ENCODE data around the gene CFAP58.

CFAP58 gene

GRCh38 chr10:104353325-104354048 is at the start of gene CFAP58:
CFAP58 (plus strand) TSS chr10:104353833; CDS start chr10:104353898, 65 bp downstream.
- DNase-seq, result peak; percentile 83

- no peak for DNase-seq
Measured at GRCh38 chr10:104304356-104304745, 49.3 kb upstream of the CFAP58 start.

GRCh38 chr10:104304927-104305326 is 48.7 kb upstream of the CFAP58 start:
- no peak for DNase-seq

GRCh38 chr10:104306897-104307296 is 46.7 kb upstream of the CFAP58 start:
- DNase-seq, result no peak

GRCh38 chr10:104307576-104308438 is 45.8 kb upstream of the CFAP58 start:
- no peak for DNase-seq

- no peak for DNase-seq
Measured at GRCh38 chr10:104308439-104308903, 45.2 kb upstream of the CFAP58 start.

- no peak for DNase-seq
Measured at GRCh38 chr10:104309980-104310978, 43.4 kb upstream of the CFAP58 start.

- no peak for DNase-seq
Measured at GRCh38 chr10:104311184-104311720, 42.4 kb upstream of the CFAP58 start.

- DNase-seq, result no peak
Measured at GRCh38 chr10:104314591-104315485, 38.8 kb upstream of the CFAP58 start.

GRCh38 chr10:104315486-104315921 is 38.1 kb upstream of the CFAP58 start:
- DNase-seq, result no peak

- DNase-seq, result no peak
Measured at GRCh38 chr10:104316321-104317099, 37.1 kb upstream of the CFAP58 start.

- no peak for DNase-seq
Measured at GRCh38 chr10:104317269-104317710, 36.3 kb upstream of the CFAP58 start.

- DNase-seq, result no peak
Measured at GRCh38 chr10:104317726-104318299, 35.8 kb upstream of the CFAP58 start.

- DNase-seq, result no peak
Measured at GRCh38 chr10:104318326-104318725, 35.3 kb upstream of the CFAP58 start.

- no peak for DNase-seq
Measured at GRCh38 chr10:104318810-104319741, 34.6 kb upstream of the CFAP58 start.

- no peak for DNase-seq
Measured at GRCh38 chr10:104321226-104321625, 32.4 kb upstream of the CFAP58 start.

GRCh38 chr10:104321725-104322415 is 31.8 kb upstream of the CFAP58 start:
- no peak for DNase-seq

GRCh38 chr10:104322416-104322782 is 31.2 kb upstream of the CFAP58 start:
- no peak for DNase-seq
